RWPE1 (cell line): ENCODE data around the gene RAI14.

Source experiments
- CTCF ChIA-PET: fragments of 350-600 bp; sonication (Branson Sonifier 250); formaldehyde crosslinking; extraction: SDS; loops from one replicate; lab custom pipeline; 2021; lab: Yijun Ruan, JAX
- POLR2A ChIA-PET: fragments of 400-600 bp; formaldehyde crosslinking; extraction: SDS; loops from one replicate; lab custom pipeline; 2020; ENCODE audit warnings: antibody characterized with exemption; ENCODE audit not compliant: low non-redundant PET; lab: Yijun Ruan, JAX
- DNase-seq: peaks from one replicate; pipeline ENCODE4 v3.0.0; 2012; ENCODE audit warnings: low spot score
- H3K27ac ChIP-seq: fragments of 450-650 bp; 2 replicates; pipeline ENCODE4 v1.5.1; 2017
- CTCF ChIP-seq: fragments of 450-650 bp; conservative IDR thresholded peaks from 2 replicates; pipeline ENCODE4 v1.5.1; 2017; ENCODE audit warnings: low read depth, mild to moderate bottlenecking

RAI14 gene

GRCh38 chr5:34865091-34865490 lies 209.0 kb downstream of the RAI14 start:
- ChIA-PET POLR2A (no interaction called here), CTCF (no interaction called here)
- no peak for DNase-seq
- H3K27ac ChIP-seq = no peak overlapping the region
- TF ChIP-seq CTCF = no peak

DNA sequence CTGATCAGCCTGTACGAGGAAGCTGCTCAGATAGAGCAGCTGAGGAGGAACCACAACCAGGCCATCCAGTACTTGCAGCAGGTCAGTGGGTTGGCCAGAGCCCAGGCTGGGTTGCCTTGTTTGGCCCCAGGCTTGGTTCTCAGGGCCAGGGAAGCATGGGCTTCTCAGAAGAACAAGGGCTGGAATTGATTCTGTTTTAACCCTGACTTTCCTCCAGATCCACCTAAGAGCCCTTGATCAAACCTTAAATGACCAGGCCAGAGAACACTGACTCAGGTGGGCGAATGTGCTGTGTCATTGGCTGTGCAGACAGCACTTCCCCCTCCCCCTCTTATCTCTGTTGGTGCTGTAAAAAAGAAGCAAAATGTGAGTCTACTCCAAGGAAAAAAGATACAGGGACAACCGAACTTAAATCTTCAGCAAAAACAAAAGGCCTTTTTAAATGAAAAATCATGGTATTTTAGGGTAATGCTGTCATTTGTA lies 210.9 kb downstream of the RAI14 start:
- POLR2A ChIA-PET = no interaction called here
- no peak for TF ChIP-seq CTCF
- no peak for DNase-seq
- CTCF ChIA-PET = interaction anchor here (0.6 kb wide), 1 partner anchor 1944 kb away, joined by 4 read pairs; no protein-coding TSS in a partner anchor
- H3K27ac ChIP-seq = no peak overlapping the region

GRCh38 chr5:34867660-34868059 lies 211.5 kb downstream of the RAI14 start:
- no peak for DNase-seq
- TF ChIP-seq CTCF = no peak
- ChIA-PET POLR2A (no interaction called here), CTCF (no interaction called here)
- no peak overlapping the region for H3K27ac ChIP-seq

DNA sequence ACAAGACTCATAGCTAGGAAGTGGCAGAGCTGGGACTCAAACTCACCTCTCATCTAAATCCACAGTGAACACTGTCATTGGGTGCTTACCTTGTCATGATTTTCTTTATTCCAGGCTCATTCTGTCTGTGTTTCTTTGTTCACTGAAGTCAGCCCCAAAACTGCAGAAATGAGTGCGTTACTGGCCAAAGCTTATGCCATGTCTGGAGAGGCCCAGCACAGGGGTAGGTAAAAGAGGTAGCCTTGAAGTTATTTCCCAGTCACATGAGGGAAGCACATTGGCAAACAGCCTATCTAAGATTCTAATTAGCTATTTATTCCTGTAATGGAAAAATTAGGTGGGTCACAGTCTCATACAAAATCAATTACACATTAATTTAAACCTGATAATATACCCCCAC lies 212.7 kb downstream of the RAI14 start:
- DNase-seq = no peak
- no peak overlapping the region for H3K27ac ChIP-seq
- TF ChIP-seq CTCF = no peak
- ChIA-PET CTCF (no interaction called here), POLR2A (no interaction called here)

DNA sequence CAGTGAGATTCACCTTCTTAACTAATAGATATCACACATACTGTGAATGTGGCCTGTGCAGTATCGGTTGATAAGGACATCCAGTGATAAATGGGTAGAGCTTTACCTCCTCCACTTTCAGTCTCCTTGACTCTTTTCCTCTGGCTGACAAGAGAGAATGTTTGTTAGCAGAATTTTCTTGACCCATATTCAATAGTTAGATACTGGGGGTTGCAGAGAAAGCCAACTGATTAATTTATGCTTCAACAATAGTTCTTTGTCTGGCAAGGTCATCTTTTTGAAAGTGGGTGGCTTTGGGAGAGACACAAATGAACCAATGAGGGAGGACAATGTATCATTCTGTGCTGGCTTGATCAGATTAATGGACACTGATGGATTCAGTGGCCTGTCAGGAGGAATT lies 213.1 kb downstream of the RAI14 start:
- POLR2A ChIA-PET = no interaction called here
- DNase-seq = no peak
- no peak for TF ChIP-seq CTCF
- no peak overlapping the region for H3K27ac ChIP-seq
- CTCF ChIA-PET = interaction anchor here (0.7 kb wide), 1 partner anchor 344 kb away, joined by 3 read pairs; no protein-coding TSS in a partner anchor

DNA sequence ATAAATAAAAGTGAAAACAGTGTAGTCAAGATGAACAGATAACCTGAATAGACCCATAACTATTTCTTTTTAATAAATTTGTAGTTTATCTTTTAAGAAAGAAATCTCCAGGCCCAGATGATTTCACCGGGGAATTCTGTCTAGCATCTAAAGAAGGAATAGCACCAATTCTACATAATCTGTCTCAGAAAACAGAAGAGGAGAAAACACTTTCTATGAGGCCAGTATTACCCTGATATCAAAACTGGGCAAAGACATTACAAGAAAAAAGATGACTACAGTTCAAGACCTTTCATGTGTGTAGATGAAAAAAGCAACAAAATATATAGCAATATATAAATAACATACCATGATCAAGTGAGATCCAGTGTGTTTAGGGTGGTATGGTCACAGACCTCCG lies 214.3 kb downstream of the RAI14 start:
- no peak for TF ChIP-seq CTCF
- ChIA-PET POLR2A (no interaction called here), CTCF (no interaction called here)
- no peak overlapping the region for H3K27ac ChIP-seq
- DNase-seq = no peak
